ENCODE data around the gene TLCD5. TPM values are rescaled to one million over a fixed set of nuclear protein-coding genes. Genes with fewer than 3 reads are reported as not detected.

The TLCD5 gene
- total RNA-seq (2022; extraction: Qiagen RNA extraction; ENCODE audit: low read depth) = 4.9 to 7.6 TPM (median 7.2 TPM) in 5 replicates

DNA sequence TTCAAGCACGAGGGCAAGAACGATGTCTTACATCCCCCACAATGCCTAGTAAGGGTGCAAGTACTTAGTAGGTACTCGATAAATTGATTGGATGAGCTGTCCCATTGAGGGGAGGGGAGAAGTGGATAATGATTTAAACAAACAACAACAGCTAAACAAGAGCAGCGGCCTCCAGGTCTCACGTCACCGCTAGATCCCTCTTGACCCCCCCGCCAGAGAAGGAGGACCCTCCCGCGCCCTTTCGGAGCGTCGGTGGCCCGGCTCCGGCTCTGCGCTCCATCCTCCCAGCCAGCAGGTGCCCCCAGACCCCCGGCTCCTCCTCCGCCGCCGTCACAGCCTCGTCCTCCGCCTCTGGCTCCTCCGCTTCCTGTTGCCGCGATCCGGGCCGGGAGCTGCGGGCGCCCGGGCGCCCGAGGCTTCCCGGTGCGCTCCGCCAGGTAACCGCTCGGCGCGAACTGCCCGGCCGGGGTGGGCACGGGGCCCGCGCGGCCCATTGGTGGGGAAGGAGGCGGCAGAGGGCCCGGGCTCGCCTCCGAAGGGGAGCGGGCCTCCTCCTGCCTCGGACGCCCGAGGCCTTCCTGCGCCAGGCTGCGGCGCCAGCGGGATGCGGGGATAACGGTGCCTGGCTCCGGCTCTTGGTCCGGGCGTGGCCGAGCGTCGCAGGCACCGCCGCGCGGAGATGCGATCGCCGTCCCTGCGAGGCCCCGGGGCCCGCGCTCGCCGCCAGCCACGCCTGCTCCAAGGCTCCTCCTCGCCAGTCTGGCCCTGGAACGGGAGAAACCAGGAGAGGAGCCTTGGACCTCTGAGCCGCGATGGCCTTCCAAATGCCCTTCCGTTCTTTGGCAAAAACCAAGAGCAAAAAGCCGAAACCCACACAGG, at the start of gene TLCD5:
TLCD5 (plus strand) TSS at position 368 of the 879 bp plus-strand sequence. CDS start 2,143 bp downstream, outside the sequence.

DNA sequence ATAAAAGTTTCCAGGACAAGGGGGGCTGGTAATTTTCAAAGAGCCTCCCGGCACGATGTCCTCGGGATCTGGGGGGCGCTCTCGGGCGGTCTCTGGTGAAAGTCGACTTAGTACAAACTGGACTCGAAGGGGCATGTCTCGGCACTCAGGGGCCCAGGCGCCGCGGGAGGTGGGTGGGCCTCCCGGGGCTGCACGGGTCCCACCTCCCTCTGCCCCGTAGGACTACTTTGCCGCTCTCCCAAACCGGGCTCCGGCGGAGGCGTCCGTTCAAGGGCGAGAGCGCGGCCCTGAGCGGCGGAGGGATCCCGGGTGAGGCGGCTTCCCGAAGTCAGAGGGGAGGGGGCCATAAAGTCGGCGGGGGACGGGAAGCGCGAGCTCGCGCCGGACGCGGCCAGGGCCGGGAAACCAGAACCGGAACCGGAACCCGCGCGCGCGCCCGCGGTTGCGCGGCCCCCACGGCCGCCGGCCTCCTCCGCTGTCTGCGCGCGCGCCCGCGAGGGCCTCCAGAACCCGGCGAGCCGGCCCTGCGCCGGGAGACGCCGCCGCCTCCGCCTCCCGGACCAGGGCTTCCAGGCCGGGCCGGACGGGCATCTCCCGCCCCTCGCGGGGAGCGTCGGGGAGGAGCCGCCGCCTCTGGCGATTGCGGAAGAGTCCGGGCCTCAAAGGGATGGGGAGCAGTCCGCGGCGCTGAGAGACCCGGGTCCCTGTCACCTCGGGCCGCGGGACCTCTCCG, 11.0 kb downstream of the TLCD5 start, which contains the start of gene ARHGEF12:
ARHGEF12 (plus strand) TSS at position 506 of the 733 bp plus-strand sequence. CDS start 831 bp downstream, outside the sequence.

Other genes with a start within 250 kb of the TLCD5 start
- gene TRIM29, start 187.2 kb upstream of the TLCD5 start, total RNA-seq (2022; extraction: Qiagen RNA extraction; ENCODE audit: low read depth) = 5.9 to 8.2 TPM (median 6.8 TPM) in 5 replicates
- 8.2 to 12.6 TPM (median 11.1 TPM) in 5 replicates for gene OAF, start 114.3 kb upstream of the TLCD5 start, total RNA-seq (2022; extraction: Qiagen RNA extraction; ENCODE audit: low read depth)
- 0.10 TPM in 1 of 5 replicates, not detected in the others for gene POU2F3, start 85.2 kb upstream of the TLCD5 start, total RNA-seq (2022; extraction: Qiagen RNA extraction; ENCODE audit: low read depth)
- gene ARHGEF12, start 11.1 kb downstream of the TLCD5 start, total RNA-seq (2022; extraction: Qiagen RNA extraction; ENCODE audit: low read depth) = 10.1 to 17.0 TPM (median 16.0 TPM) in 5 replicates
- not detected in 5 replicates for gene GRIK4, start 186.4 kb downstream of the TLCD5 start, total RNA-seq (2022; extraction: Qiagen RNA extraction; ENCODE audit: low read depth)